ENCODE results near the gene XXYLT1.
"Not testable (repeated sequence)": the region's sequence is repeated elsewhere in the genome, so short reads cannot be mapped to it uniquely, and the experiment has no call there.

XXYLT1 gene

GRCh38 chr3:195040094-195040493 lies 230.9 kb downstream of the XXYLT1 start:
- H3K4me3 ChIP-seq: no peak overlapping the region
- peaks cover 14 to 42% (median 33%) of the 10 kb centered on the region in 10 experiments; a peak in 19 of 20 replicates for H3K4me1 ChIP-seq
- H3K36me3 ChIP-seq: no peaks in the 10 kb centered on the region
- no peaks in the 10 kb centered on the region for H4K20me1 ChIP-seq
- H3K9me3 ChIP-seq (replicated peaks in 1 of 11): peaks cover 0 to 7% (median 0%) of the 10 kb centered on the region in 11 experiments; a peak in 4 of 22 replicates
- no peaks in the 10 kb centered on the region for H3K27me3 ChIP-seq
- no peak overlapping the region for H3K9ac ChIP-seq
- no peak overlapping the region for H3K27ac ChIP-seq
- no peak for TF ChIP-seq Cebpa-rat (IDR thresholded peaks at IDR 0.05)
- 0 out of 22 replicates have a peak overlapping the region, but pooled peaks of 2 of the 11 experiments have one; percentile 68 to 79 for H3K4me2 ChIP-seq

- no peaks in the 10 kb centered on the region for H4K20me1 ChIP-seq
- H3K4me1 ChIP-seq: peaks cover 14 to 42% (median 33%) of the 10 kb centered on the region in 10 experiments; a peak in 19 of 20 replicates
- no peak overlapping the region for H3K9ac ChIP-seq
- no peak for TF ChIP-seq Cebpa-rat (IDR thresholded peaks at IDR 0.05)
- no peaks in the 10 kb centered on the region for H3K36me3 ChIP-seq
- peaks cover 0 to 7% (median 0%) of the 10 kb centered on the region in 11 experiments; a peak in 4 of 22 replicates for H3K9me3 ChIP-seq (replicated peaks in 1 of 11)
- no peaks in the 10 kb centered on the region for H3K27me3 ChIP-seq
- no peak overlapping the region for H3K4me3 ChIP-seq
- no peak overlapping the region for H3K4me2 ChIP-seq
- no peak overlapping the region for H3K27ac ChIP-seq
Observed at GRCh38 chr3:195039180-195039843, 231.6 kb downstream of the XXYLT1 start.

- Histone ChIP-seq H3K36me3 (no peaks in the 10 kb centered on the region), H3K4me2 (no peak overlapping the region)
- no peak for TF ChIP-seq Cebpa-rat (IDR thresholded peaks at IDR 0.05)
Observed at GRCh38 chr3:195038161-195038560, 232.8 kb downstream of the XXYLT1 start.

GRCh38 chr3:195037586-195037985 lies 233.4 kb downstream of the XXYLT1 start:
- H3K9ac ChIP-seq; H3K4me2 ChIP-seq; H3K9me3 ChIP-seq (replicated peaks in 1 of 11); H3K36me3 ChIP-seq; H3K4me3 ChIP-seq; H4K20me1 ChIP-seq; H3K27ac ChIP-seq; H3K27me3 ChIP-seq: not testable (repeated sequence)
- peaks cover 6 to 33% (median 26%) of the 10 kb centered on the region in 10 experiments; a peak in 19 of 20 replicates for H3K4me1 ChIP-seq

More at GRCh38 chr3:195038161-195038560, 232.8 kb downstream of the XXYLT1 start:
- Histone ChIP-seq H3K9me3 (replicated peaks in 1 of 11) (peaks cover 0 to 7% (median 0%) of the 10 kb centered on the region in 11 experiments; a peak in 4 of 22 replicates), H3K9ac (no peak overlapping the region), H3K4me1 (peaks cover 12 to 39% (median 31%) of the 10 kb centered on the region in 10 experiments; a peak in 19 of 20 replicates), H4K20me1 (no peaks in the 10 kb centered on the region), H3K4me3 (no peak overlapping the region), H3K27ac (no peak overlapping the region), H3K27me3 (no peaks in the 10 kb centered on the region)

- Histone ChIP-seq H3K4me1 (peaks cover under 1 to 27% (median 20%) of the 10 kb centered on the region in 10 experiments; a peak in 16 of 20 replicates), H3K4me3 (no peak overlapping the region), H4K20me1 (no peaks in the 10 kb centered on the region), H3K27ac (no peak overlapping the region), H3K36me3 (no peaks in the 10 kb centered on the region), H3K27me3 (no peaks in the 10 kb centered on the region), H3K9ac (no peak overlapping the region), H3K4me2 (peak overlapping the region in 1 of 11 experiments; percentile 24; a peak in 1 of 22 replicates), H3K9me3 (replicated peaks in 1 of 11) (peaks cover 0 to 7% (median 0%) of the 10 kb centered on the region in 11 experiments; a peak in 4 of 22 replicates)
- TF ChIP-seq Cebpa-rat (IDR thresholded peaks at IDR 0.05): no peak
Observed at GRCh38 chr3:195036974-195037373, 234.0 kb downstream of the XXYLT1 start.

GRCh38 chr3:195036574-195036973 lies 234.4 kb downstream of the XXYLT1 start:
- peaks cover 0 to 7% (median 0%) of the 10 kb centered on the region in 11 experiments; a peak in 4 of 22 replicates for H3K9me3 ChIP-seq (replicated peaks in 1 of 11)
- H3K27ac ChIP-seq: no peak overlapping the region
- peak overlapping the region in 1 of 11 experiments; percentile 24; a peak in 1 of 22 replicates for H3K4me2 ChIP-seq
- H3K4me3 ChIP-seq: no peak overlapping the region
- peaks cover 0 to 23% (median 16%) of the 10 kb centered on the region in 10 experiments; a peak in 16 of 20 replicates for H3K4me1 ChIP-seq
- no peak overlapping the region for H3K9ac ChIP-seq
- H3K36me3 ChIP-seq: no peaks in the 10 kb centered on the region
- no peak for TF ChIP-seq Cebpa-rat (IDR thresholded peaks at IDR 0.05)
- no peaks in the 10 kb centered on the region for H4K20me1 ChIP-seq
- H3K27me3 ChIP-seq: no peaks in the 10 kb centered on the region

- H4K20me1 ChIP-seq: no peaks in the 10 kb centered on the region
- no peak overlapping the region for H3K4me2 ChIP-seq
- peaks cover 0 to 7% (median 0%) of the 10 kb centered on the region in 11 experiments; a peak in 4 of 22 replicates for H3K9me3 ChIP-seq (replicated peaks in 1 of 11)
- TF ChIP-seq Cebpa-rat (IDR thresholded peaks at IDR 0.05): no peak
- H3K4me1 ChIP-seq: peaks cover 0 to 20% (median 12%) of the 10 kb centered on the region in 10 experiments; a peak in 16 of 20 replicates
- no peak overlapping the region for H3K9ac ChIP-seq
- no peaks in the 10 kb centered on the region for H3K27me3 ChIP-seq
- no peak overlapping the region for H3K4me3 ChIP-seq
- H3K36me3 ChIP-seq: no peaks in the 10 kb centered on the region
- H3K27ac ChIP-seq: no peak overlapping the region
Observed at GRCh38 chr3:195036203-195036505, 234.8 kb downstream of the XXYLT1 start.

GRCh38 chr3:195035345-195036202 lies 235.4 kb downstream of the XXYLT1 start:
- Histone ChIP-seq H3K9ac (no peak overlapping the region), H3K4me1 (peaks cover 0 to 14% (median 6%) of the 10 kb centered on the region in 10 experiments; a peak in 11 of 20 replicates), H3K36me3 (no peaks in the 10 kb centered on the region), H3K27ac (no peak overlapping the region), H3K9me3 (replicated peaks in 1 of 11) (peaks cover 0 to 7% (median 0%) of the 10 kb centered on the region in 11 experiments; a peak in 4 of 22 replicates), H3K4me2 (no peak overlapping the region), H4K20me1 (no peaks in the 10 kb centered on the region), H3K4me3 (no peak overlapping the region), H3K27me3 (no peaks in the 10 kb centered on the region)
- no peak for TF ChIP-seq Cebpa-rat (IDR thresholded peaks at IDR 0.05)

GRCh38 chr3:195034541-195034940 lies 236.4 kb downstream of the XXYLT1 start:
- Histone ChIP-seq H3K27me3 (no peaks in the 10 kb centered on the region), H3K9me3 (replicated peaks in 1 of 11) (peaks cover 0 to 7% (median 0%) of the 10 kb centered on the region in 11 experiments; a peak in 4 of 22 replicates), H3K36me3 (no peaks in the 10 kb centered on the region), H3K27ac (no peak overlapping the region), H3K4me1 (peaks cover 0 to 8% (median 0%) of the 10 kb centered on the region in 10 experiments; a peak in 1 of 20 replicates), H3K9ac (no peak overlapping the region), H3K4me2 (no peak overlapping the region), H3K4me3 (no peak overlapping the region), H4K20me1 (no peaks in the 10 kb centered on the region)
- no peak for TF ChIP-seq Cebpa-rat (IDR thresholded peaks at IDR 0.05)

Data from BLaER1 treated with 17β-estradiol and CSF1 and Interleukin-3, amounts not matched to agents 10 nM and 100 nM (cell line).